H1 (cell line): ENCODE results near the gene RAB11FIP5. TPM values are rescaled to one million over a fixed set of nuclear protein-coding genes. Genes with fewer than 3 reads are reported as not detected.
A peak's percentile ranks its signal among the peaks of the same experiment; 100 is the strongest.

Experiments used
- CTCF ChIA-PET: fragments of 300-600 bp; sonication (Branson Sonifier 250); formaldehyde crosslinking; loops from one replicate; lab custom pipeline; 2021; ENCODE audit not compliant: partially characterized antibody; lab: Charles Lee
- POLR2A ChIA-PET: fragments of 300-600 bp; sonication (Branson Sonifier 250); formaldehyde crosslinking; loops from one replicate; lab custom pipeline; 2021; ENCODE audit warnings: inconsistent platforms; ENCODE audit not compliant: partially characterized antibody; lab: Charles Lee
- DNase-seq, 2 experiments: peaks; one replicate each; pipeline versions ENCODE4 v3.0.0 to v3.0.0-alpha.2; 2010 to 2022; ENCODE audit warnings: low spot score in 2 of 2, low read depth in 1 of 2, mixed read lengths in 1 of 2
- FAIRE-seq: peaks from 2 replicates; lab custom pipeline; 2011; peaks lifted over from hg19 to GRCh38; lab: Jason Lieb, UNC
- H2AFZ ChIP-seq: 2 replicates; pipeline ENCODE4 v1.8.1; 2012; ENCODE audit warnings: low read length, inconsistent platforms
- H2AK5ac ChIP-seq: 2 replicates; pipeline ENCODE4 v1.6.1; 2013; ENCODE audit warnings: low read depth, low read length
- H2BK120ac ChIP-seq: replicated peaks from 2 replicates; pipeline ENCODE3; 2013; ENCODE audit warnings: low read depth, low read length, inconsistent platforms
- H2BK12ac ChIP-seq: 2 replicates; pipeline ENCODE4 v1.6.1; 2013; ENCODE audit warnings: low read depth, low read length
- H2BK15ac ChIP-seq: 2 replicates; pipeline ENCODE4 v1.6.1; 2013; ENCODE audit warnings: low read length
- H2BK20ac ChIP-seq: 2 replicates; pipeline ENCODE4 v1.6.1; 2013; ENCODE audit warnings: low read length
- H2BK5ac ChIP-seq: 2 replicates; pipeline ENCODE4 v1.6.1; 2013; ENCODE audit warnings: low read depth, low read length
- H3K14ac ChIP-seq: 2 replicates; pipeline ENCODE4 v1.6.1; 2013; ENCODE audit warnings: inconsistent platforms; ENCODE audit not compliant: insufficient read length
- H3K18ac ChIP-seq: 2 replicates; pipeline ENCODE4 v1.6.1; 2013; ENCODE audit warnings: low read length; ENCODE audit errors: extremely low read depth
- H3K23ac ChIP-seq: 2 replicates; pipeline ENCODE4 v1.6.1; 2013; ENCODE audit warnings: inconsistent platforms; ENCODE audit not compliant: insufficient read length
- H3K23me2 ChIP-seq: 2 replicates; pipeline ENCODE4 v1.6.1; 2013; ENCODE audit warnings: low read depth, low read length
- H3K27ac ChIP-seq: 2 replicates; pipeline ENCODE4 v1.6.1; 2011; ENCODE audit warnings: low read depth, low read length, inconsistent platforms
- H3K27me3 ChIP-seq, 4 experiments: replicated peaks in 1 of 4; 1 replicate in 1 of 4; 2 replicates in 3 of 4; pipeline versions ENCODE4 v1.6.1 to v1.8.1; 2011 to 2013; ENCODE audit warnings: low read length in 3 of 4, mild to moderate bottlenecking in 3 of 4, inconsistent platforms in 2 of 4, mixed read lengths in 2 of 4, moderate library complexity in 1 of 4; ENCODE audit not compliant: control insufficient read depth in 3 of 4, insufficient read depth in 3 of 4; ENCODE audit errors: extremely low read depth in 1 of 4
- H3K36me3 ChIP-seq, 4 experiments: 2 replicates each; pipeline versions ENCODE4 v1.6.1 to v1.8.1; 2011 to 2013; ENCODE audit warnings: mild to moderate bottlenecking in 4 of 4, low read length in 3 of 4, moderate library complexity in 2 of 4, control low read depth in 1 of 4, inconsistent platforms in 1 of 4; ENCODE audit not compliant: insufficient read depth in 4 of 4, control insufficient read depth in 2 of 4
- H3K4ac ChIP-seq: replicated peaks from 2 replicates; pipeline ENCODE3; 2013; ENCODE audit warnings: low read length, low read depth, mixed read lengths, inconsistent platforms; ENCODE audit not compliant: insufficient read length
- H3K4me1 ChIP-seq, 4 experiments: replicated peaks in 1 of 4; 1 replicate in 1 of 4; 2 replicates in 3 of 4; pipeline versions ENCODE4 v1.6.1 to v1.8.1; 2011 to 2013; ENCODE audit warnings: low read length in 3 of 4, inconsistent platforms in 2 of 4, mixed read lengths in 1 of 4; ENCODE audit not compliant: insufficient read depth in 4 of 4, control insufficient read depth in 3 of 4
- H3K4me2 ChIP-seq, 2 experiments: 2 replicates each; pipeline versions ENCODE4 v1.6.1 to v1.8.1; 2011 to 2013; ENCODE audit warnings: low read depth in 2 of 2, low read length in 2 of 2, control low read depth in 1 of 2, inconsistent platforms in 1 of 2, mild to moderate bottlenecking in 1 of 2; ENCODE audit not compliant: insufficient read depth in 1 of 2
- H3K4me3 ChIP-seq, 4 experiments: fragments of 200-600, 300-600 bp in 1 of 4; sonication (generic), shearing (Covaris generic), sonication (Bioruptor Twin) in 1 of 4; 2 replicates each; pipeline versions ENCODE4 v1.5.1 to v1.8.1; 2011 to 2016; ENCODE audit warnings: low read length in 4 of 4, low read depth in 3 of 4, control low read depth in 2 of 4, inconsistent platforms in 2 of 4, mild to moderate bottlenecking in 2 of 4, mixed read lengths in 1 of 4, moderate library complexity in 1 of 4; ENCODE audit not compliant: insufficient read depth in 2 of 4; ENCODE audit errors: extremely low read depth in 1 of 4
- H3K56ac ChIP-seq: replicated peaks from 2 replicates; pipeline ENCODE3; 2013; ENCODE audit warnings: low read depth, mild to moderate bottlenecking, mixed read lengths, low read length, inconsistent platforms; ENCODE audit not compliant: insufficient read length
- H3K79me1 ChIP-seq: 2 replicates; pipeline ENCODE4 v1.6.1; 2013; ENCODE audit warnings: low read depth, low read length, control low read depth
- H3K79me2 ChIP-seq, 2 experiments: 2 replicates each; pipeline versions ENCODE4 v1.6.1 to v1.8.1; 2012 to 2013; ENCODE audit warnings: low read length in 2 of 2, mild to moderate bottlenecking in 2 of 2, inconsistent platforms in 1 of 2; ENCODE audit not compliant: insufficient read depth in 2 of 2, control insufficient read depth in 1 of 2
- H3K9ac ChIP-seq, 4 experiments: replicated peaks in 1 of 4; 1 replicate in 1 of 4; 2 replicates in 3 of 4; pipeline versions ENCODE4 v1.6.1 to v1.8.1; 2011 to 2013; ENCODE audit warnings: low read depth in 3 of 4, low read length in 3 of 4, control low read depth in 2 of 4, mild to moderate bottlenecking in 2 of 4, moderate library complexity in 2 of 4, inconsistent platforms in 1 of 4; ENCODE audit errors: extremely low read depth in 1 of 4
- H3K9me3 ChIP-seq, 2 experiments: 2 replicates each; pipeline versions ENCODE4 v1.6.1 to v1.8.1; 2012 to 2013; ENCODE audit warnings: mild to moderate bottlenecking in 2 of 2, moderate library complexity in 2 of 2, control low read depth in 1 of 2, inconsistent platforms in 1 of 2, low read depth in 1 of 2, low read length in 1 of 2, mixed read lengths in 1 of 2; ENCODE audit not compliant: insufficient read depth in 2 of 2
- H4K20me1 ChIP-seq, 2 experiments: replicated peaks in 1 of 2; 2 replicates each; pipeline versions ENCODE3 to v1.8.1; 2011 to 2013; ENCODE audit warnings: inconsistent platforms in 2 of 2, low read length in 2 of 2, mild to moderate bottlenecking in 1 of 2; ENCODE audit not compliant: insufficient read depth in 2 of 2, control insufficient read depth in 1 of 2
- H4K5ac ChIP-seq: 2 replicates; pipeline ENCODE4 v1.6.1; 2013; ENCODE audit warnings: low read length, low read depth, mixed read lengths, inconsistent platforms; ENCODE audit not compliant: insufficient read length
- H4K8ac ChIP-seq: 2 replicates; pipeline ENCODE4 v1.8.0; 2013; ENCODE audit warnings: mild to moderate bottlenecking, moderate library complexity, low read length, inconsistent platforms; ENCODE audit not compliant: insufficient read depth; ENCODE audit errors: extremely low read depth
- H4K91ac ChIP-seq: replicated peaks from 2 replicates; pipeline ENCODE3; 2013; ENCODE audit warnings: low read length, mixed read lengths, inconsistent platforms; ENCODE audit not compliant: insufficient read length
- ASH2L ChIP-seq: fragments of 200-600, 300-600 bp; sonication (generic); IDR thresholded peaks from one replicate; pipeline ENCODE4 v1.7.1; 2017; ENCODE audit warnings: low read length
- ATF2 ChIP-seq: IDR thresholded peaks from 2 replicates; pipeline ENCODE4 v1.6.1; 2012; ENCODE audit warnings: low read length, inconsistent platforms
- BACH1 ChIP-seq: IDR thresholded peaks from 2 replicates; pipeline ENCODE4 v1.6.1; 2012; ENCODE audit warnings: low read length, improper control_type of control experiment
- BCL11A ChIP-seq, 2 experiments: IDR thresholded peaks; one replicate each; pipeline ENCODE4 v1.6.1; 2011; ENCODE audit warnings: low read depth in 2 of 2, low read length in 2 of 2, mild to moderate bottlenecking in 2 of 2
- E2F6 ChIP-seq: IDR thresholded peaks from 2 replicates; pipeline ENCODE4 v1.6.1; 2012; ENCODE audit warnings: inconsistent platforms
- EP300 ChIP-seq, 2 experiments: IDR thresholded peaks; 1 replicate in 1 of 2; 2 replicates in 1 of 2; pipeline ENCODE4 v1.6.1; 2011 to 2012; ENCODE audit warnings: low read depth in 2 of 2, low read length in 2 of 2, mild to moderate bottlenecking in 2 of 2, borderline replicate concordance in 1 of 2, inconsistent platforms in 1 of 2, moderate library complexity in 1 of 2
- HDAC2 ChIP-seq, 2 experiments: fragments of 300-600 bp in 1 of 2; sonication (generic) in 1 of 2; IDR thresholded peaks; 2 replicates each; pipeline ENCODE4 v1.6.1; 2011 to 2012; ENCODE audit warnings: low read depth in 2 of 2, low read length in 2 of 2, mild to moderate bottlenecking in 2 of 2, moderate library complexity in 2 of 2, borderline replicate concordance in 1 of 2, inconsistent platforms in 1 of 2
- JUN ChIP-seq: IDR thresholded peaks from 2 replicates; pipeline ENCODE4 v1.6.1; 2011; ENCODE audit warnings: low read depth, mild to moderate bottlenecking, improper control_type of control experiment, low read length
- POLR2A ChIP-seq, 2 experiments: IDR thresholded peaks; 1 replicate in 1 of 2; 2 replicates in 1 of 2; pipeline ENCODE4 v1.6.1; 2011; ENCODE audit warnings: low read depth in 2 of 2, low read length in 2 of 2, mild to moderate bottlenecking in 2 of 2; ENCODE audit errors: control extremely low read depth in 1 of 2
- SIRT6 ChIP-seq: IDR thresholded peaks from one replicate; pipeline ENCODE4 v1.7.1; 2012; ENCODE audit warnings: low read length, inconsistent platforms
- SP2 ChIP-seq: IDR thresholded peaks from 2 replicates; pipeline ENCODE4 v1.6.1; 2012; ENCODE audit warnings: mild to moderate bottlenecking, low read length, inconsistent platforms
- SRF ChIP-seq: IDR thresholded peaks from 2 replicates; pipeline ENCODE4 v1.6.1; 2011; ENCODE audit warnings: mild to moderate bottlenecking, low read depth, low read length, moderate library complexity
- WGBS, 2 experiments: shearing (Covaris generic) in 1 of 2; methylation state at CpG; one replicate each; pipeline versions ENCODE4 v1.1.6 to v1.1.7; 2013 to 2015; ENCODE audit warnings: low lambda C conversion rate in 2 of 2, mixed read lengths in 2 of 2, inconsistent platforms in 1 of 2, low coverage in 1 of 2, missing lambda C conversion rate in 1 of 2; ENCODE audit not compliant: insufficient replicate concordance in 2 of 2, insufficient coverage in 1 of 2, insufficient read length in 1 of 2; ENCODE audit errors: extremely low coverage in 1 of 2, missing lambda C conversion rate in 1 of 2; 5-methylcytosine and 5-hydroxymethylcytosine counted together
- polyA plus RNA-seq, 7 experiments: library from polyadenylated mRNA; depleted of rRNA in 3 of 7; stranded (reverse) in 5 of 7; unstranded in 2 of 7; fragments of >200 nt in 5 of 7; fragments of 200-250 nt in 2 of 7; gene quantifications; 1 replicate in 5 of 7; 2 replicates in 1 of 7; 4 replicates in 1 of 7; pipeline versions ENCODE4 v1.2.1 to v1.2.3, GENCODE V29; 2011 to 2013; ENCODE audit warnings: missing spikeins in 2 of 7, mixed read lengths in 2 of 7
- total RNA-seq: library from RNA; stranded (reverse); fragmentation: NEBNext Ultra II Directional; extraction: Animal tissue kit (Norgen Biotek cat#: 25700); gene quantifications from 2 replicates; pipeline ENCODE4 v1.2.1, GENCODE V29; 2021

The RAB11FIP5 gene
- total and polyA plus RNA-seq, 2 of the 8 experiments (the other 6 are each of a cell fraction or from before 2014, with no cell fraction given), result 6.3 to 17.0 TPM

- Histone ChIP-seq H2BK12ac (no peak overlapping the region), H3K14ac (no peak overlapping the region), H3K4me3 (no peak overlapping the region), H2BK20ac (no peak overlapping the region), H3K23ac (no peak overlapping the region), H3K9ac (no peak overlapping the region), H4K91ac (no peak overlapping the region), H3K4me2 (no peak overlapping the region), H2BK15ac (no peak overlapping the region), H3K4ac (no peak overlapping the region), H2AFZ (no peak overlapping the region), H3K4me1 (peaks cover 0 to 2% (median under 1%) of the 10 kb centered on the region in 4 experiments; a peak in 3 of 7 replicates), H3K18ac (no peak overlapping the region), H2AK5ac (no peak overlapping the region), H3K27ac (no peak overlapping the region), H3K9me3 (no peaks in the 10 kb centered on the region), H3K23me2 (no peaks in the 10 kb centered on the region), H3K36me3 (no peaks in the 10 kb centered on the region), H2BK120ac (no peak overlapping the region), H3K56ac (no peak overlapping the region), H4K20me1 (no peaks in the 10 kb centered on the region), H3K79me2 (no peaks in the 10 kb centered on the region), H4K5ac (no peak overlapping the region), H3K79me1 (no peaks in the 10 kb centered on the region), H4K8ac (no peak overlapping the region; the same call in 1 of the 2 replicates), H2BK5ac (no peak overlapping the region), H3K27me3 (no peaks in the 10 kb centered on the region)
- DNase-seq, result peak in 1 of 2 experiments; percentile 16
- FAIRE-seq, result no peak
- ChIA-PET CTCF (interaction anchor here (0.6 to 2.1 kb wide), 7 partner anchors 13 to 241 kb away, joined by 3 to 7 read pairs (median 3); no protein-coding TSS in a partner anchor), POLR2A (interaction anchor here (1.7 kb wide), 1 partner anchor 8 kb away, joined by 5 read pairs; no protein-coding TSS in a partner anchor)
- WGBS, 2 experiments, result 79% methylated on average over 4 of the region's 4 CpGs; no CpG with 5 or more reads in 1 of the 2 experiments
- TF ChIP-seq POLR2A (IDR thresholded peaks at IDR 0.05; ENCODE audit: control extremely low read depth in 1 of 2, low read depth in 2 of 2, low read length in 2 of 2) (no peak), EP300 (IDR thresholded peaks at IDR 0.05; ENCODE audit: borderline replicate concordance in 1 of 2, low read depth in 2 of 2, low read length in 2 of 2) (no peak), SRF (no peak), ASH2L (no peak), HDAC2 (IDR thresholded peaks at IDR 0.05; ENCODE audit: borderline replicate concordance in 1 of 2, low read depth in 2 of 2, low read length in 2 of 2) (no peak), SP2 (no peak), ATF2 (no peak), BACH1 (no peak), BCL11A (IDR thresholded peaks at IDR 0.05; ENCODE audit: low read depth in 2 of 2, low read length in 2 of 2) (no peak), JUN (no peak), SIRT6 (no peak), E2F6 (no peak)
Measured at GRCh38 chr2:73134471-73134870, 21.7 kb upstream of the RAB11FIP5 start.
